Measurements from ENCODE around the gene RPP14.

DNA sequence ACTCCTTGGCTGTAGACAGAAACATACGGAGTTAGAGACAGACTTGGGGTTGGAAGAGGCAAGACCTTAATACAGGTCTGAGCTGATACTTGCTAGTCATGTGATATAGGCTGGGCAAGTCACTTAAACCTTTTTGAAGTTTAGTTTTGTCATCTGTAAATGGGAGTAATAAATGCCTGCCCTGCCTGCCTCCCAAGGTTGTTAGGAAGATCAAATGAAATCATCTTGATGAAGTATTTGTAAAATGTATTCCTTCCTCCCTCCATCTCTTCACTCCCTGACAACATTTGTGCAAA is 29.6 kb downstream of the RPP14 start:
- TF ChIP-seq, protein P1, sequence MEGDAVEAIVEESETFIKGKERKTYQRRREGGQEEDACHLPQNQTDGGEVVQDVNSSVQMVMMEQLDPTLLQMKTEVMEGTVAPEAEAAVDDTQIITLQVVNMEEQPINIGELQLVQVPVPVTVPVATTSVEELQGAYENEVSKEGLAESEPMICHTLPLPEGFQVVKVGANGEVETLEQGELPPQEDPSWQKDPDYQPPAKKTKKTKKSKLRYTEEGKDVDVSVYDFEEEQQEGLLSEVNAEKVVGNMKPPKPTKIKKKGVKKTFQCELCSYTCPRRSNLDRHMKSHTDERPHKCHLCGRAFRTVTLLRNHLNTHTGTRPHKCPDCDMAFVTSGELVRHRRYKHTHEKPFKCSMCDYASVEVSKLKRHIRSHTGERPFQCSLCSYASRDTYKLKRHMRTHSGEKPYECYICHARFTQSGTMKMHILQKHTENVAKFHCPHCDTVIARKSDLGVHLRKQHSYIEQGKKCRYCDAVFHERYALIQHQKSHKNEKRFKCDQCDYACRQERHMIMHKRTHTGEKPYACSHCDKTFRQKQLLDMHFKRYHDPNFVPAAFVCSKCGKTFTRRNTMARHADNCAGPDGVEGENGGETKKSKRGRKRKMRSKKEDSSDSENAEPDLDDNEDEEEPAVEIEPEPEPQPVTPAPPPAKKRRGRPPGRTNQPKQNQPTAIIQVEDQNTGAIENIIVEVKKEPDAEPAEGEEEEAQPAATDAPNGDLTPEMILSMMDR (IDR thresholded peaks at IDR 0.05): no peak
- no peak for TF ChIP-seq EP300 (IDR thresholded peaks at IDR 0.05)

Measured in ovary (tissue), 3 donors.